HepG2 (cell line): Measurements from ENCODE around the gene SLC23A2. TPM values are rescaled to one million over a fixed set of nuclear protein-coding genes. Genes with fewer than 3 reads are reported as not detected.

Experiments
- ASH2L ChIP-seq: fragments of 300-600, 200-600 bp; sonication (generic); IDR thresholded peaks from 2 replicates; pipeline ENCODE4 v1.7.0; 2017; ENCODE audit warnings: low read depth, mild to moderate bottlenecking, moderate library complexity, mixed read lengths, low read length; ENCODE audit not compliant: insufficient read length
- CEBPB ChIP-seq: IDR thresholded peaks from 2 replicates; pipeline ENCODE4 v1.6.1; 2011; ENCODE audit warnings: low read depth, low read length, improper control_type of control experiment, borderline replicate concordance
- EEA1 ChIP-seq: sonication (generic); formaldehyde crosslinking; IDR thresholded peaks from 2 replicates; pipeline ENCODE4 v1.5.1; 2020; ENCODE audit warnings: mild to moderate bottlenecking, missing genetic modification reagents, borderline replicate concordance
- FOXA3 ChIP-seq: IDR thresholded peaks from 2 replicates; pipeline ENCODE4 v1.6.1; 2016; ENCODE audit warnings: missing genetic modification reagents, missing compliant biosample characterization
- GABPB1 ChIP-seq: IDR thresholded peaks from 2 replicates; pipeline ENCODE4 v1.6.1; 2016; ENCODE audit warnings: mild to moderate bottlenecking, missing genetic modification reagents, moderate library complexity, missing compliant biosample characterization
- HIVEP1 ChIP-seq: sonication (generic); formaldehyde crosslinking; IDR thresholded peaks from 2 replicates; pipeline ENCODE4 v1.4.0; 2020; ENCODE audit warnings: mild to moderate bottlenecking, missing genetic modification reagents
- HMG20A ChIP-seq: IDR thresholded peaks from 2 replicates; pipeline ENCODE4 v1.6.1; 2016; ENCODE audit warnings: borderline replicate concordance
- JUN ChIP-seq: sonication (generic); formaldehyde crosslinking; IDR thresholded peaks from 2 replicates; pipeline ENCODE4 v1.4.0; 2020; ENCODE audit warnings: mild to moderate bottlenecking, missing genetic modification reagents
- KLF9 ChIP-seq: IDR thresholded peaks from 2 replicates; pipeline ENCODE4 v1.6.1; 2016; ENCODE audit warnings: low read depth
- KMT2B ChIP-seq: IDR thresholded peaks from 2 replicates; pipeline ENCODE4 v1.6.1; 2016; ENCODE audit warnings: missing genetic modification reagents, missing compliant biosample characterization
- MLX ChIP-seq: IDR thresholded peaks from 2 replicates; pipeline ENCODE4 v1.6.1; 2016
- NAIF1 ChIP-seq: sonication (generic); formaldehyde crosslinking; IDR thresholded peaks from 2 replicates; pipeline ENCODE4 v1.5.0; 2020; ENCODE audit warnings: mild to moderate bottlenecking, missing genetic modification reagents, borderline replicate concordance
- PAX8 ChIP-seq: sonication (generic); formaldehyde crosslinking; IDR thresholded peaks from 2 replicates; pipeline ENCODE4 v1.8.0; 2022; ENCODE audit warnings: mild to moderate bottlenecking, missing genetic modification reagents, borderline replicate concordance
- PCBP1 ChIP-seq: fragments of 200-400 bp; formaldehyde crosslinking; IDR thresholded peaks from 2 replicates; pipeline ENCODE4 v1.6.1; 2017; ENCODE audit warnings: mild to moderate bottlenecking, low read depth, low read length, borderline replicate concordance
- PRMT3 ChIP-seq: sonication (generic); formaldehyde crosslinking; IDR thresholded peaks from 2 replicates; pipeline ENCODE4 v1.8.1; 2022; ENCODE audit warnings: low read depth, mild to moderate bottlenecking, moderate library complexity, missing genetic modification reagents, borderline replicate concordance
- RFX3 ChIP-seq: IDR thresholded peaks from 2 replicates; pipeline ENCODE4 v1.6.1; 2016; ENCODE audit warnings: missing biosample characterization, missing genetic modification reagents
- SIX4 ChIP-seq: sonication (generic); formaldehyde crosslinking; IDR thresholded peaks from 2 replicates; pipeline ENCODE4 v1.4.0; 2020; ENCODE audit warnings: missing genetic modification reagents
- ZBTB25 ChIP-seq: IDR thresholded peaks from 2 replicates; pipeline ENCODE4 v1.6.1; 2018; ENCODE audit warnings: missing genetic modification reagents
- ZNF367 ChIP-seq: sonication (generic); formaldehyde crosslinking; IDR thresholded peaks from 2 replicates; pipeline ENCODE4 v1.4.0; 2020; ENCODE audit warnings: missing genetic modification reagents, borderline replicate concordance
- ZNF510 ChIP-seq: sonication (generic); formaldehyde crosslinking; IDR thresholded peaks from 2 replicates; pipeline ENCODE4 v1.4.0; 2020; ENCODE audit warnings: low read depth, mild to moderate bottlenecking, missing genetic modification reagents
- ZNF547 ChIP-seq: sonication (generic); formaldehyde crosslinking; IDR thresholded peaks from 2 replicates; pipeline ENCODE4 v1.5.1; 2020; ENCODE audit warnings: mild to moderate bottlenecking, missing genetic modification reagents
- ZNF83 ChIP-seq: sonication (generic); formaldehyde crosslinking; IDR thresholded peaks from 2 replicates; pipeline ENCODE4 v1.4.0; 2020; ENCODE audit warnings: missing genetic modification reagents, mild to moderate bottlenecking, borderline replicate concordance
- polyA plus RNA-seq, 8 experiments: library from polyadenylated mRNA; depleted of rRNA in 3 of 8; stranded (reverse) in 7 of 8; unstranded in 1 of 8; fragments of >200 nt; fragmentation: Illumina TruSeq in 4 of 8; extraction: Trizol in 4 of 8; gene quantifications; 2 replicates each; pipeline versions ENCODE4 v1.2.1 to v1.2.3, GENCODE V29; 2011 to 2016; ENCODE audit warnings: low read depth in 4 of 8, missing spikeins in 1 of 8, mixed read lengths in 1 of 8; ENCODE audit not compliant: insufficient read depth in 1 of 8
- total RNA-seq, 5 experiments: library from RNA; depleted of rRNA; stranded (reverse); fragments of >200 nt; fragmentation: Illumina TruSeq; extraction: Trizol; gene quantifications; 2 replicates each; pipeline ENCODE4 v1.2.3, GENCODE V29; 2016; ENCODE audit warnings: low read depth in 1 of 5
- TF ChIP-seq, protein P1 (sequence below): IDR thresholded peaks from 2 replicates; pipeline ENCODE4 v1.6.1; 2012; ENCODE audit warnings: low read length, improper control_type of control experiment
- TF ChIP-seq, protein P2 (sequence below): sonication (generic); formaldehyde crosslinking; IDR thresholded peaks from 2 replicates; pipeline ENCODE4 v1.5.0; 2020; ENCODE audit warnings: mild to moderate bottlenecking, missing genetic modification reagents, moderate library complexity

Gene SLC23A2
- total and polyA plus RNA-seq, 2 of the 13 experiments (the other 11 are each of a cell fraction or from before 2014, with no cell fraction given): 42.2 to 51.2 TPM

DNA sequence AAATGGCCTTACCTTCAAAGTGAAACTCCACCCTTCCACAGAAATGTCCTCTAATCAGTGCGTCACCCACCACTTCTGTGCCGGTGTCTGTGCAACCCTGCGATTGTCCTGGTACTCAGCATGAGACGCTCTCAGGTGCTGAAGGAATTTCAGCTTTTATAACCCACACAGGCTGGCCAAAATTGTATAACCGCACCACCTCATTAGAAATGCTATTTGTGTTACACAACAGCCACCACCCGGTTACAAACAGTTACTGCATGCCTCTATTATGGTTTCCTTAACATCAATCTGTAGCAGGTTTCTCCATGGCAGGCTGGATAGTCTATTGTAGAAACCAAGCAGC is 51.5 kb downstream of the SLC23A2 start (continued):
- TF ChIP-seq CEBPB (0 out of 2 replicates have a peak, but pooled peaks have one; percentile 36), JUN (no peak), SIX4 (CRISPR knock-in tag) (no peak), PAX8 (CRISPR knock-in tag) (no peak), ZNF547 (CRISPR knock-in tag) (no peak), KMT2B (no peak), PRMT3 (CRISPR knock-in tag) (no peak), HIVEP1 (CRISPR knock-in tag) (no peak), ASH2L (no peak), KLF9 (CRISPR knock-in tag) (no peak), GABPB1 (CRISPR knock-in tag) (no peak), NAIF1 (no peak), ZNF367 (CRISPR knock-in tag) (no peak), ZBTB25 (CRISPR knock-in tag) (0 out of 2 replicates have a peak, but pooled peaks have one; percentile 36), HMG20A (CRISPR knock-in tag) (no peak), FOXA3 (CRISPR knock-in tag) (peak; percentile 24; the same call in 1 of the 2 replicates), ZNF510 (CRISPR knock-in tag) (no peak), EEA1 (no peak), PCBP1 (no peak), MLX (CRISPR knock-in tag) (no peak), ZNF83 (no peak), RFX3 (CRISPR knock-in tag) (no peak)
- TF ChIP-seq, protein P1, sequence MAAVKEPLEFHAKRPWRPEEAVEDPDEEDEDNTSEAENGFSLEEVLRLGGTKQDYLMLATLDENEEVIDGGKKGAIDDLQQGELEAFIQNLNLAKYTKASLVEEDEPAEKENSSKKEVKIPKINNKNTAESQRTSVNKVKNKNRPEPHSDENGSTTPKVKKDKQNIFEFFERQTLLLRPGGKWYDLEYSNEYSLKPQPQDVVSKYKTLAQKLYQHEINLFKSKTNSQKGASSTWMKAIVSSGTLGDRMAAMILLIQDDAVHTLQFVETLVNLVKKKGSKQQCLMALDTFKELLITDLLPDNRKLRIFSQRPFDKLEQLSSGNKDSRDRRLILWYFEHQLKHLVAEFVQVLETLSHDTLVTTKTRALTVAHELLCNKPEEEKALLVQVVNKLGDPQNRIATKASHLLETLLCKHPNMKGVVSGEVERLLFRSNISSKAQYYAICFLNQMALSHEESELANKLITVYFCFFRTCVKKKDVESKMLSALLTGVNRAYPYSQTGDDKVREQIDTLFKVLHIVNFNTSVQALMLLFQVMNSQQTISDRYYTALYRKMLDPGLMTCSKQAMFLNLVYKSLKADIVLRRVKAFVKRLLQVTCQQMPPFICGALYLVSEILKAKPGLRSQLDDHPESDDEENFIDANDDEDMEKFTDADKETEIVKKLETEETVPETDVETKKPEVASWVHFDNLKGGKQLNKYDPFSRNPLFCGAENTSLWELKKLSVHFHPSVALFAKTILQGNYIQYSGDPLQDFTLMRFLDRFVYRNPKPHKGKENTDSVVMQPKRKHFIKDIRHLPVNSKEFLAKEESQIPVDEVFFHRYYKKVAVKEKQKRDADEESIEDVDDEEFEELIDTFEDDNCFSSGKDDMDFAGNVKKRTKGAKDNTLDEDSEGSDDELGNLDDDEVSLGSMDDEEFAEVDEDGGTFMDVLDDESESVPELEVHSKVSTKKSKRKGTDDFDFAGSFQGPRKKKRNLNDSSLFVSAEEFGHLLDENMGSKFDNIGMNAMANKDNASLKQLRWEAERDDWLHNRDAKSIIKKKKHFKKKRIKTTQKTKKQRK: no peak
- TF ChIP-seq, protein P2, sequence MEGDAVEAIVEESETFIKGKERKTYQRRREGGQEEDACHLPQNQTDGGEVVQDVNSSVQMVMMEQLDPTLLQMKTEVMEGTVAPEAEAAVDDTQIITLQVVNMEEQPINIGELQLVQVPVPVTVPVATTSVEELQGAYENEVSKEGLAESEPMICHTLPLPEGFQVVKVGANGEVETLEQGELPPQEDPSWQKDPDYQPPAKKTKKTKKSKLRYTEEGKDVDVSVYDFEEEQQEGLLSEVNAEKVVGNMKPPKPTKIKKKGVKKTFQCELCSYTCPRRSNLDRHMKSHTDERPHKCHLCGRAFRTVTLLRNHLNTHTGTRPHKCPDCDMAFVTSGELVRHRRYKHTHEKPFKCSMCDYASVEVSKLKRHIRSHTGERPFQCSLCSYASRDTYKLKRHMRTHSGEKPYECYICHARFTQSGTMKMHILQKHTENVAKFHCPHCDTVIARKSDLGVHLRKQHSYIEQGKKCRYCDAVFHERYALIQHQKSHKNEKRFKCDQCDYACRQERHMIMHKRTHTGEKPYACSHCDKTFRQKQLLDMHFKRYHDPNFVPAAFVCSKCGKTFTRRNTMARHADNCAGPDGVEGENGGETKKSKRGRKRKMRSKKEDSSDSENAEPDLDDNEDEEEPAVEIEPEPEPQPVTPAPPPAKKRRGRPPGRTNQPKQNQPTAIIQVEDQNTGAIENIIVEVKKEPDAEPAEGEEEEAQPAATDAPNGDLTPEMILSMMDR: peak; percentile 67
